Psoas muscle (tissue), 8 donors: ENCODE measurements around the gene FGGY. TPM values are rescaled to one million over a fixed set of nuclear protein-coding genes. Genes with fewer than 3 reads are reported as not detected.
A peak's percentile ranks its signal among the peaks of the same experiment; 100 is the strongest.

Experiments used
- ATAC-seq, 4 donors: fragments of 200-7000 bp; cut with Tn5 transposase; one replicate each; pipeline ENCODE4 v1.9.1; 2020; ENCODE audit warnings: moderate library complexity in 3 of 4, mild to moderate bottlenecking in 2 of 4
- DNase-seq, 2 donors: peaks; one replicate each; pipeline ENCODE4 v3.0.0-alpha.2; 2020
- H3K27ac ChIP-seq: fragments of 200-600 bp; one replicate; pipeline ENCODE4 v1.8.0; 2022
- H3K27me3 ChIP-seq, 3 donors: fragments of 200-600 bp in 1 of 3; one replicate each; pipeline versions ENCODE4 v1.6.1 to v1.8.0; 2013 to 2022; ENCODE audit warnings: low read length in 2 of 3, mild to moderate bottlenecking in 2 of 3, moderate library complexity in 1 of 3; ENCODE audit not compliant: insufficient read depth in 3 of 3
- H3K36me3 ChIP-seq, 2 donors: fragments of 200-600 bp in 1 of 2; one replicate each; pipeline versions ENCODE4 v1.6.1 to v1.8.0; 2013 to 2022; ENCODE audit warnings: low read depth in 1 of 2, mild to moderate bottlenecking in 1 of 2, moderate library complexity in 1 of 2; ENCODE audit not compliant: insufficient read depth in 1 of 2
- H3K4me1 ChIP-seq: fragments of 200-600 bp; one replicate; pipeline ENCODE4 v1.8.0; 2022
- H3K4me3 ChIP-seq: fragments of 200-600 bp; one replicate; pipeline ENCODE4 v1.8.0; 2022; ENCODE audit warnings: mild to moderate bottlenecking
- H3K9me3 ChIP-seq: fragments of 200-600 bp; one replicate; pipeline ENCODE4 v1.8.0; 2022
- CTCF ChIP-seq: fragments of 200-600 bp; IDR thresholded peaks from one replicate; pipeline ENCODE4 v1.8.0; 2022; ENCODE audit warnings: antibody characterized with exemption
- WGBS, 3 donors: extraction: QIAGEN DNeasy Blood & Tissue Kit; methylation state at CpG; one replicate each; pipeline versions ENCODE4 v1.1.6 to v1.1.7; 2013; 5-methylcytosine and 5-hydroxymethylcytosine counted together
- intact Hi-C, 2 donors: fragments of 100-400 bp; cut with DNase I; formaldehyde crosslinking; loops; one replicate each; pipeline versions ENCODE4 v1.11.0 to v1.14.2; 2022
- polyA plus RNA-seq, 3 donors: library from polyadenylated mRNA; stranded (reverse); fragments of 200-250 nt; gene quantifications; one replicate each; pipeline ENCODE4 v1.2.3, GENCODE V29; 2013
- total RNA-seq, 4 donors: library from RNA; stranded (reverse); fragmentation: NEBNext Ultra II Directional in 2 of 4; extraction: Animal tissue kit (Norgen Biotek cat#: 25700) in 2 of 4; gene quantifications; one replicate each; pipeline versions ENCODE4 v1.2.1 to v1.2.4, GENCODE V29; 2021 to 2023
- donor health status: healthy with polysubstance abuse.
- donor health status: DM: no; HTN: no; CAD: no; lungs with moderate emphysema.
- donor health status: Bipolar disorder and iron deficiency.
- donor health status: healthy.
- donor health status: DM: yes; HTN: yes; CAD: no.
- donor health status: DM: no; HTN: no; CAD: no.
- donor health status: DM: no; HTN: no; CAD: no.
- donor health status: DM: yes; HTN: yes; CAD: no.

Gene FGGY
- total and polyA plus RNA-seq, 7 donors = 11.9 to 72.2 (median 46.5) TPM

- no peaks in the 10 kb centered on the region for H3K9me3 ChIP-seq
- WGBS, 3 donors = 87 to 88% (median 87%) methylated on average over 3 of the region's 3 CpGs
- no peaks in the 10 kb centered on the region for H3K36me3 ChIP-seq
- no peak overlapping the region for H3K4me3 ChIP-seq
- no peaks in the 10 kb centered on the region for H3K27me3 ChIP-seq
- ATAC-seq = no peak
- intact Hi-C loops = no loop called here
- no peak for TF ChIP-seq CTCF
- no peak for DNase-seq
- no peak overlapping the region for H3K27ac ChIP-seq
- H3K4me1 ChIP-seq = peaks cover 32% of the 10 kb centered on the region
Measured at GRCh38 chr1:59388191-59388590, 91.3 kb downstream of the FGGY start.

GRCh38 chr1:59389847-59390246 is 93.0 kb downstream of the FGGY start:
- Histone ChIP-seq H3K4me1 (peaks cover 41% of the 10 kb centered on the region), H3K4me3 (no peak overlapping the region), H3K27ac (peak overlapping the region; percentile 93), H3K36me3 (no peaks in the 10 kb centered on the region), H3K27me3 (no peaks in the 10 kb centered on the region), H3K9me3 (no peaks in the 10 kb centered on the region)
- ATAC-seq = no peak
- intact Hi-C loops = loop anchor here (5.0 to 10.0 kb wide), 3 partner anchors 93 to 608 kb away; partner anchors contain the start of genes JUN (in 2 of the 2) and FGGY (in 1 of the 2)
- no peak for TF ChIP-seq CTCF
- no peak for DNase-seq

GRCh38 chr1:59390307-59390706 is 93.4 kb downstream of the FGGY start:
- no peak for TF ChIP-seq CTCF
- Histone ChIP-seq H3K9me3 (no peaks in the 10 kb centered on the region), H3K27ac (peak overlapping the region; percentile 93), H3K4me1 (peaks cover 42% of the 10 kb centered on the region), H3K27me3 (no peaks in the 10 kb centered on the region), H3K36me3 (no peaks in the 10 kb centered on the region), H3K4me3 (no peak overlapping the region)
- intact Hi-C loops = loop anchor here (5.0 to 10.0 kb wide), 3 partner anchors 93 to 608 kb away; partner anchors contain the start of genes JUN (in 2 of the 2) and FGGY (in 1 of the 2)
- 90 to 93% (median 92%) methylated on average over 3 of the region's 3 CpGs for WGBS, 3 donors
- DNase-seq = no peak
- no peak for ATAC-seq

- 34 to 57% (median 36%) methylated on average over 7 of the region's 7 CpGs for WGBS, 3 donors
- peak in 3 of 4 donors; percentile 11 to 29 (median 16) for ATAC-seq
Measured at GRCh38 chr1:59391212-59392179, 94.6 kb downstream of the FGGY start.

More at GRCh38 chr1:59391212-59392179, 94.6 kb downstream of the FGGY start:
- Histone ChIP-seq H3K27ac (peak overlapping the region; percentile 93), H3K27me3 (no peaks in the 10 kb centered on the region), H3K9me3 (no peaks in the 10 kb centered on the region), H3K36me3 (no peaks in the 10 kb centered on the region), H3K4me1 (peaks cover 53% of the 10 kb centered on the region), H3K4me3 (peak overlapping the region; percentile 24)
- DNase-seq = no peak
- TF ChIP-seq CTCF = no peak
- intact Hi-C loops = loop anchor here (2.0 to 10.0 kb wide), 5 partner anchors 93 to 609 kb away; partner anchors contain the start of genes JUN (in 2 of the 2) and FGGY (in 1 of the 2)
